ENCODE data around the gene OR51M1.

The OR51M1 gene, protein sequence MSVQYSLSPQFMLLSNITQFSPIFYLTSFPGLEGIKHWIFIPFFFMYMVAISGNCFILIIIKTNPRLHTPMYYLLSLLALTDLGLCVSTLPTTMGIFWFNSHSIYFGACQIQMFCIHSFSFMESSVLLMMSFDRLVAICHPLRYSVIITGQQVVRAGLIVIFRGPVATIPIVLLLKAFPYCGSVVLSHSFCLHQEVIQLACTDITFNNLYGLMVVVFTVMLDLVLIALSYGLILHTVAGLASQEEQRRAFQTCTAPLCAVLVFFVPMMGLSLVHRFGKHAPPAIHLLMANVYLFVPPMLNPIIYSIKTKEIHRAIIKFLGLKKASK

DNA sequence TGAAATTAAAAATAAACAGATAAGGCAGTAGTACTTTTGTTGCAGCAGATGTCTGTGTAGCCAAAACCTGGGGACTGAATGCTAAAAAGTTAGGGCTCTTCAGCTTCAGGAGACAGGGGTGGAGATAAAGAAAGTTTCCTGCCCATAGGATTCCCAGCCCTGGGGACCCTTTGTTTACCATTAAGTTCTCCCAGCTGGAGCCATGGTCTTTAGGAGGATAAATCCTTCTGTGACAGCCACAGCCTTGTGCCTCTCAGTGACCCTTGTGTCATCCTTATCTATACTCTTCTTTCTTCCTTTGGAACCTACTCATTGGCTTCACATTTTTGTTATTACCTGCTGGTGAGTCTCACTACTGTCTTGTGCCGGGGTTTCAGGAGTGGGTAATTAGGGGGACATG lies at the start of gene OR51M1:
Gene OR51M1 (plus strand): TSS at position 237 of the 400 bp plus-strand sequence. CDS start 5,587 bp downstream, outside the sequence.
- TF ChIP-seq, protein P1, sequence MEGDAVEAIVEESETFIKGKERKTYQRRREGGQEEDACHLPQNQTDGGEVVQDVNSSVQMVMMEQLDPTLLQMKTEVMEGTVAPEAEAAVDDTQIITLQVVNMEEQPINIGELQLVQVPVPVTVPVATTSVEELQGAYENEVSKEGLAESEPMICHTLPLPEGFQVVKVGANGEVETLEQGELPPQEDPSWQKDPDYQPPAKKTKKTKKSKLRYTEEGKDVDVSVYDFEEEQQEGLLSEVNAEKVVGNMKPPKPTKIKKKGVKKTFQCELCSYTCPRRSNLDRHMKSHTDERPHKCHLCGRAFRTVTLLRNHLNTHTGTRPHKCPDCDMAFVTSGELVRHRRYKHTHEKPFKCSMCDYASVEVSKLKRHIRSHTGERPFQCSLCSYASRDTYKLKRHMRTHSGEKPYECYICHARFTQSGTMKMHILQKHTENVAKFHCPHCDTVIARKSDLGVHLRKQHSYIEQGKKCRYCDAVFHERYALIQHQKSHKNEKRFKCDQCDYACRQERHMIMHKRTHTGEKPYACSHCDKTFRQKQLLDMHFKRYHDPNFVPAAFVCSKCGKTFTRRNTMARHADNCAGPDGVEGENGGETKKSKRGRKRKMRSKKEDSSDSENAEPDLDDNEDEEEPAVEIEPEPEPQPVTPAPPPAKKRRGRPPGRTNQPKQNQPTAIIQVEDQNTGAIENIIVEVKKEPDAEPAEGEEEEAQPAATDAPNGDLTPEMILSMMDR (IDR thresholded peaks at IDR 0.05), result no peak

DNA sequence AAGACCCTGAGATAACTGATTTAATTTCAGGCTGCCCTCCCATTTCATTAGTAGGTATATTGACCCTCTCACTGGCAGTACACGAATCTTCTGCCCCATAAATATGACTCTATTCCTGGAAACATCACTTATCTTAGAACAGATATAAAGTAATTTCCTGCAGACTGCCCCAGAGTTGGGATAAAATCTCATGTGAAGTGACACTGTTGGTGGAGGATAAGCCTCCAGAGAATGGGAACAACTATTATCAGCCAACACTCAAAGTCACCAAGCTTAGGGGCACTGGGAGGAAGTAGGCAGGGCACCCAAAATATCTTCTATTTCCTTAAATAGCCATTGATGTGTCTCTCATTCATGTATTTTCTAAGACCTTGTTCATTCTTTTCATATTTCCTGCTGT lies 48.4 kb upstream of the OR51M1 start:
- TF ChIP-seq, protein P1 (IDR thresholded peaks at IDR 0.05), result no peak

DNA sequence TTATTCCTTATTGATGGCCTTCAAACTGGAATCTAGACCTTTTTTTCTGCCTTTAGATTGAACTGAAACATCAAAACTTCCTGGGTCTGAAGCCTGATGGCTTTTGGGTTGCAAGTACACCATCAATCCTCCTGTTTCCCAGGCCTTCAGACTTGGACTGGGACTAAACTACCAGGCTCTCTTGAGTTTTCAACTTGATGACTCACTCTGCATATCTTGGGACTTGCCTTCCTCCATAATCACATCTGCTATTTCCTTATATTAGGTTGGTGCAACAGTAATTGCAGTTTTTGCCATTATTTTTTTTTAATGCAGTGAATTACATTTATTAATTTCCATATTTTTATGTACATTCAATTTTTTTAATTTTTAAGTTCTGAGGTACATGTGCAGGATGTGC lies 47.3 kb upstream of the OR51M1 start:
- TF ChIP-seq, protein P1 (IDR thresholded peaks at IDR 0.05), result no peak

DNA sequence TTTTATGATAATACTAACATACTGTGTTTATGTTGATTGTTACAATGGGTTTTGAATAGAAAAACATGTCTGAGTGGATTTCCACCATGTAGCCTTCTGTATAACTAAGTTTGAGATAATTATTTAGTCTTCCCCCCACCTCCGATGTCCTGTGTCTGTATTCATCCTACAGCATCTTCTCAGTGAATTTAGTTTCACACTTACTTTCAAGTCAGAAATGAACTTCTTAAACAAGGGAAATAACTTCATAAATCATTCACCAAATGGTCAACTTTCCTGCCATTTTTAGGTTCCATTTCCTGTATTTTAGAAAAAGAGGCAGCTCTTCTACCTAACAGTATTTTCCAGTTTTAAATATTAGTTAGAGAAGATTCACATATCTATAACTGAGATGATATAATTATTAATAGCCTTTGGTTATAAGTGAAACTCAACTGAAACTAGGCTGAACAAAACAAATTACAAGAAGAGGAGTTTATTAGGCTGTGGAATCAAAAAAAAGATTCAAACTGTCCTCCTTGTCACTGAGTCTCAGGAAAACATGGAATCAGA lies 43.8 kb upstream of the OR51M1 start:
- TF ChIP-seq, protein P1 (IDR thresholded peaks at IDR 0.05), result no peak

DNA sequence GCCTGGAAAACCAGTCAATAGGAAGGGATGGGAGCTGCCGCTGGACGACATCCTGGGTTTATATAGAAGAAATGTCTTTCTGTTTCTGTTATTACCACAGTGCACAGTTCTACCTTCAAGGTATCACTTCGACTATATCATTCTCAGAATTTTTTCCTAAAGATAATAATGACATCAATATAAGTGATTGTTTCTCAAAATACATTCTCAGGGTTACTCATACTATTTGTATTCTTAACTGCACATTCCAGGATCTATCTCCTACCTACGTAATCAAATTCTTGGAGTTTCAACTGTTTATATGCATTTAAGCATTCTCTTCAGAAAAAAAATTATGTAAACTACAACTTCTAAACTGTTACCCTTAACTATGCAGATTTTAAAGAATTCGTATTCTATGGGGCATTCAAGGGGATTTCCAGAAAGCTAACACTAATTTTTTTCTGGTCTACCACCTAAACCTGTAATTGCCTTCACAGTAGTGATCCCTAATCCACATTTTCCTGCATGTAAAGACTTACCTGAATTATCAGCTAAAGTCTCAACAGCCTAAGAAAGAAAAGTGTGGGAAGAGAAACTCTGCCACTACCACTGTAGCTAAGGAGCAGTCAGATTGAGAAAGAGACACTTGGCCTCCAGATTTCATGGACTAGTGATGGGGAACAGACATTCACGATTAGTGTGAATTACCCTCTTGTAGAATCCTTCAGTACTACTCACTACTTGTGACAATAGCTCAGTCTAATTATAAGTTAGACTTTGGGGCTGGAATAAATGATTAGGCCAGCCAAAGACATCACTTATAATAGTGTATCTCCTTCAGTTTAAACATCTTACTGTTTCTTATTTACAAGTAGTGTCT lies 39.9 kb upstream of the OR51M1 start, which contains the start of gene OR51B5:
Gene OR51B5 (minus strand): TSS at position 51 of the 862 bp plus-strand sequence. CDS start 0 bp downstream, at position 51.
- TF ChIP-seq, protein P1 (IDR thresholded peaks at IDR 0.05), result no peak

DNA sequence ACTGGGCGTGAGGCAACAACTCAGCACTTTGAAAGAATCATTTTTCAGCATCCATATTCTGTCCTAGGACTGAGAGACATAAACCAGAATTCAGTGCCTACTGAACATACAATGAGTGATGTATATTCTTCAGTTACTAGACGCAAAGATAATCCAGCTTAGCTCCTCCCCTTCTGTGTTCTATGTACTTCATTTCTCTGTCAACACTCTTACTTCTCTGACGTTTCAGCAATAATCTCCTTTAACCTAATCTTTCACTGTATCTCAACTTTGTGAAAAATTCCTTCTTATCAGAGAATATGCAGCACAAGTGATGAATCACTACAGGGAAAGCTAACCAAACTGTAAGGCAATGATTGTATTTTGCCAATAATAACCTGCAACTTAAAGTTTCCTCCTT lies 37.8 kb upstream of the OR51M1 start:
- TF ChIP-seq, protein P1 (IDR thresholded peaks at IDR 0.05), result no peak

DNA sequence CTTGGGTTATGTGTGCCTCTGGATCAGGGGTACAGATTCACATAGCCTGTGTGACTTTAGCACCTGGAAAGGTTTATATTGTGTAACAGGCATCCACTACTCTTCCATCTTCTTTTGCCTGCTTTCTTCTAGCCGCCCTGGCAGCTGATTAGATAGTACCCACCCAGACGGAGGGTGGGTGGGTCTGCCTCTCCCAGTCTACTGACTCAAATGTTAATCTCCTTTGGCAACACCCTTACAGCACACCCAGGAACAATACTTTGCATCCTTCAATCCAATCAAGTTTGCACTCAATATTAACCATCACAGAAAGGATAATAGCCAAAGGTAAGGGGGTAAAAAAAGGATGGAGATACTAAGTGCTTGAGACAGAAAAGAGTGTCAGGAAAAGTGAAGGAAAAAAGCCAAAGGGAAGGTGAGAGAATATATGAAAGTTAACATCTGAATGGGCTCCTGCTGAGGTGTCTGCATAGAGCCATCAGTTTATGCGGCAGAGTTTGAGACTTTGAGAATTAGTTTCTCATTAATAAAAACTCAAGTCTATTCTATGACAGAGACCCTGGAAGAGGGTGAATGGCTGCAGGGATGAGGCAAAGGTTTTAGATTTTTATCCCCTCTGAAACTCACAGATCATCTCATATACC lies 34.9 kb upstream of the OR51M1 start:
- TF ChIP-seq, protein P1 (IDR thresholded peaks at IDR 0.05), result no peak
